HS-27A (cell line): ENCODE data around the gene ARSB.

Experiments used
- DNase-seq: peaks from one replicate; pipeline ENCODE4 v3.0.0-alpha.2; 2012; ENCODE audit warnings: low read depth, missing footprints

The ARSB gene

GRCh38 chr5:78837836-78838235, 147.3 kb downstream of the ARSB start:
- no peak for DNase-seq

- DNase-seq = no peak
Measured at GRCh38 chr5:78835176-78835575, 149.9 kb downstream of the ARSB start.

DNA sequence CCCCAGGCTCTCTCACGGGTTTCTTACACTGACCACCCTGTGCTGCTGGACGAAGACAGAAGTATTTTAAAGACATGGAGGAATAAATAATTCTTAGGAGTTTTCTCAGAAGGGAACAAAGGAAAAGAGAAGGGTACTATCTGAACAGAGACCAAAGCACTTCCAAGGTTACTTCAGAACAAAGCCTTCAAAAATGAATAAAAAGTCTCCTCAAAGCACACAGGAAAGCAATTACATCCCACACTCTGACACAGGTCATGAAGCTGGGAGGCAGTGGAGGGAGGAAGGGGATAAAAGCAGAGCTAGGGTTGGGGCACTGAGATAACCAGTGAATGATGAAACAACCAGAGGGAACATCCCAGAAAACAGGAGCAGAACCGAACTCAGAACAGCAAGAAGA, 151.8 kb downstream of the ARSB start:
- DNase-seq = no peak

- no peak for DNase-seq
Measured at GRCh38 chr5:78830528-78831046, 154.5 kb downstream of the ARSB start.

- no peak for DNase-seq
Measured at GRCh38 chr5:78829811-78830527, 155.1 kb downstream of the ARSB start.

DNA sequence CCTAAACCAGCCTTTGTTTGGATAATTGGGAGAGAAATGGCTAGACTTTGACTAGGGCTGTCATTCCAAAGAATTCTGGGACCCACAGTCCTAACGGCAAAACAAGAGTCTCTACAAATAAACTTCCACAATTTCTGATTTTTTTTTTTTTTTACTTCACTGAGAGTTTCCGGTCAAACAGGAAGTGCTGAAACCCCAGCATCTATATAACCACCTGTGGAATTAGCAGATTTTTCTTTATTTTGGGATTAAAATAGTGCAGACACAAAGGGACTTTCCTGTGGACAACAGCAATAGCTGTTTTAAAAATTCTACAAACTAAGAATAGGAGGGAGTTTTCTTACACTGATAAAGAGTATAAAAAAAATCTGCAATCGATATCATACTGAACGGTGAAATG, 157.4 kb downstream of the ARSB start:
- no peak for DNase-seq

DNA sequence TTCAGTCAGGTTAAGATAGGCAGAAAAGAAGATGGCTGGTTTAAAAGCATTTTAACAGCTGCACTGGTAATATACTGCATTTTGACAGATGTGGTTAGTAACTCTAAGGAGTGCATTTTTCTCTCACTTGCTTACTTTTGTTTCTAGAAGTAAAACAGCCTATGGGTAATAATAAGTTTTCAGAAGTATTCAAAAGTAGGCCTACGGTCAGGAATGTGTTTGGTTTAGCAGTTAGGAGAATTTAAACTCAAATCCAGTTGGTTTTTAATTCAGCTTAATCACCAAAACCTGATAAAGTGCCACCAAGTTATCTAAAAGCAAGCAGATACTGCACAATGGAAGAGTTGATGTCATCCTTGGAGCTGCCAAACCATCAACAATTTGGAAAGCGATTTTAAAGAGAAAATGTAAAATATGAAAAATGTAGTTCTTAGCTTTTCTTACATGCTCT, 160.3 kb downstream of the ARSB start:
- no peak for DNase-seq

- DNase-seq = no peak
Measured at GRCh38 chr5:78823196-78823595, 161.9 kb downstream of the ARSB start.

GRCh38 chr5:78821536-78822021, 163.5 kb downstream of the ARSB start:
- DNase-seq = no peak

DNA sequence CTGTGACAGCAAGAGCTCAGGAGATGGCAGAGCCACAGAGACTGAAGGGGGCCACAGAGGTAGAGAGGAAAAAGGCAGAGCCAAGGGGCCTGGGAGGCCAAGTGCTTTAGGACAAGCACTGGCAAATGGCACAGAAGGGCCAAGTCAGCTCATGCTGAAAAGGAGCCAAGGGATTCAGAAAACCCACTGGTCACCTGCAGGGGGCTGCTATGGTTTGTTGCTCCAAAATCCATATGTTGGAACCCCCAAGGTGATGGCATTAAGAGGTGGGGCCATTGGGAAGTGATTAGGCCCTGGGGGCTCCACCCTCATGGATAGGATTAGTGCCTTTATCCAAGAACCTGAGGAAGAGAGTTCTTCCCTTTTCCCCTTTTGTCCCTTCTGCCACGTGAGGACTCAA, 165.4 kb downstream of the ARSB start:
- no peak for DNase-seq

GRCh38 chr5:78819166-78819565, 165.9 kb downstream of the ARSB start:
- DNase-seq = no peak

DNA sequence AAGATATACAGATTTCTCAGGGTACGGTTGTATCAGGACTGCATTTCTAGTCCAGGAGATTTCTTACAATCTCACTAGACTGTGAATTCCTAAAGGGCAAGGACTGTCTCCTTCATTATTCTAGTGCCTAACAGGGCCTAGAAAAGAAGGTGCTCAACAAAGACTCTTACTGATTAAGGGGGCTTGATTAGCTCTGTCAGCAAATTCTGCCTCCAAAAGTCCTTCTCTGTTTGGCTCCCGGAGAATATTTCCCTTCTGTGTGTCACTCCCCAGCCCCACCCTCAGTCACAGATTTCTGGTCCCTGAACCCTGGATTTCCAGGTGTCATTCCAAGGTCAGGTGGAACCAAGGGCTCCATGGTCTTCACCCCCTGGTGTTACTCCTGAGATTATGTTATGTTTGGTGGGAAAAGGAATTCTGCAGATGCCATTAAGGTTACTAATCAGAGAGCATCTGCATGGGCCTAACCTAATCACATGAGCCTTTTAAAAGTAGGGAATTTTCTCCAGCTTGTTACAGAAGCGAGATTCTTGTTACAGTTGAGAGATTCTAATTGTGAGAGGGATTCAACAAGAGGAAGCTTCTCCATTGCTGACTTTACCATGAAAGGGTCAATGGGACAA, 168.9 kb downstream of the ARSB start:
- DNase-seq = no peak

DNA sequence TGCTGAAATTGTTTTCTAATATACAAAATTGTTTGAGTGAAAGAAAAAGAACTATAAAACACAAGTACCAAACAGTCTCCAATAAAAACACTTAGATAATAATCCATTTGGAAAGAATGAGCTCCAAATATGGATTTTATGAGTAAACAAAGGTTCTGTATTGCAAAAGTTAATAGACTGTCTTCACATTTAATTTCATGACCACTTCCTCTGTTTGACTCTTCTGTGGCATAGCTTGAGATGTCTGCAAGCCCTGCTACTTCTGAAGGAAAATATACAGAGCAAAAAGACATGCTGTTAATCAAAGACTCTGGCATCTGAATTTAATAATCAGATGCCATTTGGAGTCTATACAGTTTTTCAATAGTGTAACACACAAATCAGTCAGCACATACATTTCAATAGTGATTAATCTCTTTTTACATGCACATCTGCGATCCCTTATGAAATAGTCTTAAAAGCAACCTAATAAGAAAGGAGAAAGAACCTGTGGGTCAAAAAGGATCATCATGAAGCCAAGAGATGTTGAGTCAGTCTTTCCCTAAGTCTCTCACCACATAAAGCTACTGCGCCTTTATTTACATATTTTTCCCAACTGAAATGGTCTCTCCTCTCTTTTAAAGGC, 171.1 kb downstream of the ARSB start:
- DNase-seq = no peak

DNA sequence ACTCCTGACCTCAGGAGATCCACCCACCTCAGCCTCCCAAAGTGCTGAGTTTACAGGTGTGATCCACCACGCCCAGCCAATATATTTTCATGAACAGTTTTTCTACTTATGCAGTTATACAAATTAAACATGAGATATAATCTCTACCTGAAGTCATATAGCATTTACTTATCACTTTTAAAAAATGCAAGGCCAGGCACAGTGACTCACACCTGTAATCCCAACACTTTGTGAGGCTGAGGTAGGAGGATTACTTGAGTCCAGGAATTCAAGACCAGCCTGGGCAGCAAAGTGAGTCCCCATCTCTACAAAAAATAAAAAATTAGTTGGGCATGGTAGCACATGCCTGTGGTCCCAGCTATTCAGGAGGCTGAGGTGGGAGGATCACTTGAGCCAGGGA, 171.8 kb downstream of the ARSB start:
- no peak for DNase-seq

- DNase-seq = no peak
Measured at GRCh38 chr5:78811866-78812265, 173.2 kb downstream of the ARSB start.

DNA sequence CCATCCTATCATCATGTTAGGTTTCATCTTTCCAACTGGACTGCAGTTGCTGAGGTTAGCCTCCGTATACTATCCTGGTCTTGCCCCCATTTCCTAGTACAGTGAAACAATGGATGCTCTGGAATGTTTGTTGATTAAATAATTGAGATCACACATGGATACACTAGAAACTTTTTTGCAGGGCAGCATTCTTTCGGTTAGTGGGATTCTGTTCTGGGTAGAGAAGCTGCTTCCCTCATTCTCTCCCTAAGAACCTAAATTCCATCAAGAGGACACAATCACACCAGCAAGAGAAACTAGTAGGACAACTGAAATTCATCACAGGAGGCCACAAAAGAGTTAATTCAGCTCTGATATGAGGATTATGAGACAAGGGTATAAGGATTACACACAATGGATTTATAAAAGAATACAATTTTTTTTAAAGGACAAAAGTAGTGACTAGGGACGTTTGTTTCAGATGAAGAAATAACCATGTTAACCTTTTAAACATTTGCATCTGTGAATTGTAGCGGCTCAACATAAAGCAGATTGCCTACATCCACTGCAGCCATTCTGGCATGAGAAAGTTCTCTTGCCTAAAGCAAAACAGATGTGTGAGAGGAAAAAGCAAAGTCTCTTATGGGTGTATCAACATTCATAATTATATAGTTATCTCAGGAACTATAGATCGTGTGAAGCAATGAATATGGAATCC, 173.8 kb downstream of the ARSB start:
- DNase-seq = no peak

GRCh38 chr5:78810098-78810920, 174.8 kb downstream of the ARSB start:
- no peak for DNase-seq

- DNase-seq = no peak
Measured at GRCh38 chr5:78809444-78809843, 175.7 kb downstream of the ARSB start.

DNA sequence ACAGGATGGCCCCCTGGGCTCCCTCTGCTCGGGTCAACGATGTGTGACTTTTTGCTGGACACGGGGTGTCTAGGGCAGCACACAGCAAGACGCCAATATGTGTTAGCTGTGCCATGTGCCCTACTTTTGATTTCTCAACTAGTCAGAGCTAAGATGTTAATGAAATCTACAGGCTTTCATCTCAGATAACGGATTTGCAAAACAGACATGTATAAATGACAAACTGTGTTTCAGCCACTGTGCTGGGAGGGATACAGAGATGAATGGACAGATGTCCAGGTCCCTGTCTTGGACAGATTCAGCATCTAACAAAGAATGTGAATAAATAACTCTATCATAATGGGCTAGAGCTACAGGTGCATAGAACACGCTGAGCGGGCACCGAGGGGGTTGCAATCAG, 176.3 kb downstream of the ARSB start:
- no peak for DNase-seq

- no peak for DNase-seq
Measured at GRCh38 chr5:78808380-78808779, 176.7 kb downstream of the ARSB start.

DNA sequence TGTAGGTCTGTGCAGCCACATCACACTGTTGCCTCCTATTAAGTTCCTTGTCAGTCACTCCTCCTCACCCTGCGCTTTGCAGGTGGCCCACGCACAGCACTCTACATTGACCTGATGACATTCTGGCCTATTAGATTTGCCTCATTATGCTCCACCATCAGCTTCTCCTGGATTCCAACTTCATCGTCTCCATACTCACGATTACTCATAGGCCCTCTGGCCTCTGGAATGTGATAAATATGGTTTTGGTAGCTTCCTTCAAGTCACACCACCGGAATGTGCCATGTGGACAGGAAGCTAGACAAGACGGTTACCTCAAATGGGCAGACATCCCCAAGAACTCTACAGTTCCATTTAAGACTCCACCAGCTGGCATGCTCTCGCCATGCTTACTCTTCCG, 178.6 kb downstream of the ARSB start:
- DNase-seq = peak; percentile 84
